ENCODE measurements around the gene NRM.
"Not testable (repeated sequence)": the region's sequence is repeated elsewhere in the genome, so short reads cannot be mapped to it uniquely, and the experiment has no call there.

NRM gene

DNA sequence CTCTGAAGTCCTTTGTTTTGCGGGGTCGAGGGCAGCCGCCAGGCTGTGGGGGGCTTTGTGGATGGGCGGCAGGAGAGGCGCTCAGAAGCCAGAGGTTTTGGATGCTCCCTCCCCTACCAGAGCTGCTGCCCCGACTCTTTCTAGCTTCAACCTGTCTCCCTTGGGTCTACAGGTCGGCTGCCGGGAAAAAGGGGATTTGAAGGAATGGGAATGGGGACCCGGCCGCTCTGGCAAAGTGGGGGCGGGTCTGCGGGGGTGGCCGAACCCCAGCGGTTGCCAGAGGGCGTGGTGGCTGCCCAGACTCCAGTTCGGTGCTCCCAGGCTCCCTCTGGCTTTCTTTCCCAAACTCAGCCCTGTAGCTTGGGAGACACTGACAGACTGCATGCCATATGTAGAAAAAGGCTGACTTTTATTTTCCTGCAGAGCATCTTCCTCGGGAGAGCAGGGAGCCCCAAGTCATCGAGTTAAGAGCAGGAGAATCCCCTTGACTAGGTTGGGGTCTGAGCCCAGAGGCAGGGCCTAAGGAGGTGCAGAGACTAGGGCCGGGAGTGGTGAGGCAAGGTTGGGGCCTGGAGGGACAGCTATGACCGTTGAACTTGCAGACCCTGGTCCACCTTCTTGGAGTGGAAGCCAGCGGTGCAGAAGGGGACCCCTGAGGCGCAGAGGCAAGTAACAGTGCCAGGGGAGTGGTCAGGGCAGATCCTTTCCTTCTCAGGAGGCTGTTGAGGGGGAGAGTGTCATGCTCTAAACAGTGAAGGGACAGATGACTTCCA, 2.9 kb downstream of the NRM start:
- no peak for DNase-seq

DNA sequence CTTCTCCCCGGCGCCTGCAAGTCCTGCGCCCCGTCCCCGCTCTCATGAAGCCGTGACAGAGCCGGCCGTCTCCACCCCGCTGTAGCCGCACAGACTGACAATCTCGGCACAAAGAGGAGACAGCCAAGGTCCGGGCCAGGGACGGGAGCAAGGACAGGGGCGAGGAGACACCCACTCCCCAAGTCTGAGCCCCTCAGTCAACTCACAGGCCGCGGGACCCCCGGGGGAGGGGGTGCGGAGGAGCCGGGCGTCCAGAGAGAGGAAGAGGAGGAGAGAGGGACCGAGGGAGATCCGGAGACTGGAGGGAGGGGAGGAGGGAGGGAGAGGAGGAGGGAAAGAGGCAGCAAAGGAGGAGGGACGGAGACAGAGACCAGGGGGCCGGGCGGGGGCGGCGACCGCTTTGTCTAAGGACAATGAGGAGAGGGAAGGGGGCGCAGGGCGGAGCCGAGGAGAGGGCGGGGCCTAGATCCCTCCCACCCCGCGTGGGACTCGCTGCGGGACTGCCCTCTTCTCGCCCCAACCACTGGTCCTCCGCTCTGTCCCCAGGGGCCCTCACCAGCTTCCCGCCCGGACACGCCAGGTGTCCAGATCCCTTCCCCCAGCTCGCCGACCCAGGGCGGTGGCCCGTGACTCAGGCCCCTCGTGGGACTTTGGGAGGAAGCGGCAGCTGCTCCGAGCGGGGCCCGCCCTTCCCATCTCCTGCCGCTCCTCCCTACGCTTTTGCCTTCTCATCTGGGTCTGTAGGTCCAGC, 3.7 kb downstream of the NRM start:
- peak; percentile 82 for DNase-seq

DNA sequence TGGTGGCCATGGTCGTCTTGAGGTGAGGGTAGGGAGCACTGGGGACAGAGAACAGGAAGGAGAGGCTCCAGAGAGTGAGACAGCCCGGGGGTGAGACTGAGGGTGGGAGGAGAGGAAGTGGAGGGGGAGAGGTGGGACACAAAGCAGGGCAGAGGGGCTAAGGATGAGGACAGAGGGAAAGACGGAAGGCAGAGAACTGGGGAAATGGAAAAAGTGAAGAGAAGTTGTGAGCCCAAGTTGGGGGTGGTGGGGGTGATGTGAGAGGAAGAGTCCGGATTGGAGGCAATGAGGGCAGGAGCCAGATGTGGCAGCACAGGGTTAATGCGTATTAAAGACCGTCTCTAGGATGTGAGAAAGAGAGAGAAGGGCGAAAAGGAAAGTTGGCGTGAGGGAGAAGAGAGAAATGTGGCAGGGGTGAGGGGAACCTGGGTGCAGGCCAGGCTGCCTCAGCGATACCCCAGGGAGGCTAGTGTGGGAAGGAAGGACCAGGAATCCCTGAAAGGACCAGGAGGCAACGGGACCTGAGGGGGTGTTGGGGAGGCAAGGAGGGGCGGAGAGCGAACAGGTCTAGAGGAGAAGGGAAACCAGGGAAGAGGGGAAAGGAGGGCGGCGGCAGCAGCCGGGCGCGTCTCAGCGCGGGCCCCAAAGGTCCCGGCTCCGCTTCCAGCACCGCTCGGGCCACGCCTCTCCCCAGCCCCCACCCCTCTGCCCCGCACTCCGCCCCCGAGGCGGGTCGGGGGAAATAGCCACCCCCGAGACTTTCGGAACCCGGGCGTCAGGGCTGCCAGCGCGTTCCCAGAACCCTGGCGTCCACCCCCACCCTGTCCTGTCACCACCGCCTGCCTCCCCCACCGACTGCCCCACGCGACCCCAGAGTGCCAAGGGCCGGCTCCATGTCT, 4.5 kb downstream of the NRM start, which contains the start of gene PPP1R18:
Gene PPP1R18 (minus strand): TSS at position 637 of the 899 bp plus-strand sequence. CDS start 627 bp downstream, at position 10.
- no peak for DNase-seq

DNA sequence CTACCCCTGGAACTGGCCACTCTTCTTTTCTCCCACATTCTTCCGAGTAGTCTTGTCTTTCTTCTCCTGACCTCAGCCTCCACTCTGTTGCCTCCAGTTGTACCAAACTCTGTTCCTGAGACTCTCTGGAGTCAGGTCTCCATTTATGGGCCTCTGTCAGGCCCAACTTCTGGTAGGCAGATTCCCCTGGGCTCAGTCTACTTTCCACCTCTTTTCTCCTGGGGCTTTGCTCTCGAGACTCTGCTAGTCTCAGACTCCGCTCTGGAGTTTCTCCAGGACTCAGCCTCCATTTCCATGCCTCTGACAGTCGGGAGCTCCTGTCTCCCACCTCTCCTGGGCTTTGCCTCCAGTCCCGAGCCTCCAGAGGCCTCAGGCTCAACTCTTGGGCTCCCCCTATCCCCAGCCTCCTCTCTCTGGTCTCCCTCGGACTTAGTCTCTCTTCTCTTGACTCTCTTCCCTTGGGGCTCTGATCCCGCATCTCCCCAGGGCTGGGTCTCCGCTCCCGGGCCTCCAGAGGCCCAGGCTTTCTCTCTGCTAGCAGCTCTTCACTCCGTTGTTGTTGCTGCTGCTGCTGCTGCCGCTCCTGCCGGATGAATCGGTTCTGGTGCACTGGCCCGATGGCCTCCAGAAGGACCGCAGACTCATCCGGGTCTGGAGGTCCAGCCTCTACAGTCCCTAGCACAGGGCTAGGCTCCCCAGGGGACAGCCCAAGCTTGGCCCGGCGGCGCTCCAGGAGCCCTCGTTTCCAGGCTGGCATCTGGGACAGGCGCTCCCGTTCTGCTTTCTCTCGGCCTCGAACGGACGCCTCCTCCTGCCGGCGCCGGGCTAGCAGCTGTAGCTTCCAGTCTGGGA, 5.4 kb downstream of the NRM start:
- no peak for DNase-seq

DNA sequence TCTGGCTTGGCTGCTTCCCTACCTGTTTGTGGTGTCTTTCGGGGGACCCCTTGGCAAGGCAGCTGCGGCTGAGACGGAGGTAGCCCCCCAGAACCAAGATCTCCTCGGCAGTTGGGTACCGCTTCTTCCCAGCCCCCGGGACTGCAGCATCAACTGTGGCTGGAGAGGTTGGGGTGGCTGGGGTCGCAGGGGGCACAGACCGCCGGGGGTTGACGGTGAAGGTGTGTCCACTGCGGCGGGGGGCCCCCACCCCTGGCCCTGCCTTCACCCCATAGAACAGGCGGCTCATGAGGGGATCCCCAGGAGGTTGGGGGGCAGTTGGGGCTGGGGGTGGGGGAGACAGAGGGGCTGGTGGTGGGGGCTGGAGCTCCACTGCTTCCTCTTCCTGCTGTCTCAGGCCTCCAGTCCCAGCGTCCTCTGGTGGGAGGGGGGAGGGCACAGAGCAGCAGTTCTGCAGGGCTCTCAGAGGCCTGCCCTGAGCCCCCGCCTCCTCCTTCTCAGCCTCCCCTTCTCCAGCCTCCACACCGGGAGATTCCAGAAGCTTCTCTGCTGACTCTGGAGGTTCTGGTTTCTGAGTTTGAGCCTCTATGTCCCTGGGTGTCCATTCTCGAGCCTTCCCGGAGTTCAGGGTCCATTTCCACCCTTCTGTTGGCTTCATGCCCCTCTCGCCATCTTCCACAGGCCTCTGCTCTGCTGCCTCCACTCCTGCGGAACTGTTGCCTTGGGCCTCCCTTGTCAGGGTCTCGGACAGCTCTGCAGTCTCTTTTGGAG, 6.2 kb downstream of the NRM start:
- DNase-seq = peak; percentile 43

DNA sequence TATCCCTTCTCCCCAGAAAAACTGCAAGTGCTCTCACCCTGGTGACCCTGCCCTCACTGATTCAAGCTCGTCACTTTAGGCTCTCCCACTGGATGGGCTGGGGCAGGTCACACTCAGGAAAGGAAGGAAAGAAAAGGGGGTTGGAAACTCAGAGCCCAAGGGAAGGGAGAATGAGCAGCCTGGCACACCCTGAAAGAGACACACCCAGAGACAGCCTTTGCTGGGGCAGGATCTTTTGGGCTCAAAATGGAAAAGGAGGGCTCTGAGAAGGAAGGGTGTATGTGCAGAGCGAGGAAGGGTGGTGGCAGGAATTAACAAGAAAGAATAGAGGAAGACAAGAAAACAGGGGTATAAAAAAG, 6.8 kb downstream of the NRM start:
- no peak for DNase-seq

DNA sequence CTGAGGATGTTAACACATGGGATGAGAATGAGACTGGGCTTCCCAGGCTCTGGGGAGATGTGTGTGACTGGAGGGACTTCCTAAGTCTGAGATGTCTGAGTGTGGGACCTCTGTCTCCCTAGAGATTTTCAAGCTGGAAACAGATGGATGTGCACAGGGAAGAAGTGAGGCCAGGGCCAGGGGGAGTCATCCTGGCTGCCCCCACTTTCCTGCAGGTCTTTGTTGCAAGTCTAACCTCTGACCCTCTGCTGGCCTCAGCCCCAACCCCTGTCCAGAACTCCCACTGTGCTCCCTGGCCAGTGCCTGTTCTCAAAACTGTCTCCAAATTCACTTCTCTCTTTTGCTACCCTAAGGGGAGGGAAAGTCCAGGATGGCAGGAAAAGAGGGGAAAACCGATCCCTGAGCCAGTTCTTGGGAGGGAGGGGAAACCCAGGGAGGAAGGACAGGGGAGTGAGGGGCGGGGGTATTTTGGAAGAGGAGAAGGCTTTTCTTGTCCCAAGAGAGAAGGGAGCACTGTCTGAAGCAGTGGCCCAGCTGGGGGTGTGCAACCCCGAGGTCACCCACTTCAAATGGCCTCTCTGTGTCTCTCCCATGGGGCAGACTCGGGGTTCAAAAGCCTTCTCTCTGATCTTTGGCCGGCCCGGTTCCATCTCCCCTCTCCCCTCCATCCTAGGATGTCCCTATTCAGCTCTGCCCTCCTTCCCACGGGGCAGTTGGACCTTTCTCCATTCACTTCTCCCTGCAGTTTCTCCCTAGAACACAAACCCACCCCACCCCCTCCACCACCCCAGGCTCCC, 7.4 kb downstream of the NRM start:
- DNase-seq = no peak

DNA sequence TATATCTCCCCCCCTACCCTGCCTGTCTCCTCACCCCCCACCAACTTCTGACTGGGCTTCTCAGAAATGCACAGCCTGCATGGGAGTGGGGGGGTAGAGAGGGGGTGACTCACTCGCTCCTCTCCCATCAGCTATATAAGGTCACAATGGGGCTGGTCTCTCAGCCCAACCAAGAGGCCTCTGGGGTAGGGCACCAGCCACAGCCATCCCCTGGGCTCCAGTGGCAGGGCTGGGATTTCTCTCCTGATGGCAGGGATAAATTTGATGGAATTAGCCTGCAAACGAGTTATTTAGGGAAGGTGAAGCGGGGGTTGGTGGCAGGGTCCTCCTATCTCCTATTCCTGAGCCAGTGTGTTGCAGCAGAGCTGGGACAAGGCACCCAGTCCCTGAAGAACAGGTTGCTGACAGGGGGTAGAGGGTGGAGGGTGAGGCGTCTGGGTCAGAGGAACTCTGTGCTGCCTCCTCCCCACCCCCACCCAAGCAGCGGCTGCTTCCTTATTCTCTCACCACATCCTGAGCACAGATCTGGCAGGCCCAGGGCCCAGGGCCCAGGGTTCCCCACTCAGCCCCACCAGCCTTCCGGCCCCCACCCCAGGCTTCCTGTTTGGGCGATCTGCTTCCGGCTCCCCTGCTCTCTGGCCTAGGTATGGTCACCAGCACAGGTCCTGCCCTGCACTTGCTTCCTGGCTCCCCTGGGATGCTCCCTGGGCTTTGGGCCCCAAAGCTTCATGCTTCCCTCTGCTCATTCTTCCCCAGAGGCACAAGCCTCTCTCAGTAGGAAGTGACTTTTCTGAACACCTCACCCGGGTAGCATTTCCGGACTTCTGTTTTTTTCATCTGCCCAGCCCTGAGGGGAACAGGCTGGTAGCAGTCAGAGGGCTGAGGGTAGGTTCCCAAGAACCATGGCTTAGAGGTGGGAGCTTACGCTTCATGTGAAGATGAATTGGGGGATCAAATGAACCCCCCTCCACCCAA, 8.4 kb downstream of the NRM start:
- DNase-seq = peak; percentile 95

DNA sequence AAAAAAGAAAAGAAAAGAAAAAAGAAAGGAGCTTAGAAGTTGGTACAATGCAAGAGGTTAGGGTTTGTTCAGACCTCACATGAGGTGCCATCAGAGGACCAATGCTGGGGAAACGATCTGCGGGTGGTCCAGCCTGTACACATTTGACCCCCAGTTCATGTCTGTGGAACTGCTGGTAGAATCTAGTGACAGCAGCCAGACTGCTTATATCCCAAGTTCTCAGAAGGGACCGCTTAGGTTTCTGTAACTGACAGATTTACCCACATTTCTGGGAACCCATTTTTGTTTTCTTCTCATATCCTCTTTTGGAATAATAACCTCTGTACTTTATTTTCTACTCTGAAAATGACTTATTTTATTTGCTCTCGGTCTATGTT, 9.0 kb downstream of the NRM start:
- no peak for DNase-seq

DNA sequence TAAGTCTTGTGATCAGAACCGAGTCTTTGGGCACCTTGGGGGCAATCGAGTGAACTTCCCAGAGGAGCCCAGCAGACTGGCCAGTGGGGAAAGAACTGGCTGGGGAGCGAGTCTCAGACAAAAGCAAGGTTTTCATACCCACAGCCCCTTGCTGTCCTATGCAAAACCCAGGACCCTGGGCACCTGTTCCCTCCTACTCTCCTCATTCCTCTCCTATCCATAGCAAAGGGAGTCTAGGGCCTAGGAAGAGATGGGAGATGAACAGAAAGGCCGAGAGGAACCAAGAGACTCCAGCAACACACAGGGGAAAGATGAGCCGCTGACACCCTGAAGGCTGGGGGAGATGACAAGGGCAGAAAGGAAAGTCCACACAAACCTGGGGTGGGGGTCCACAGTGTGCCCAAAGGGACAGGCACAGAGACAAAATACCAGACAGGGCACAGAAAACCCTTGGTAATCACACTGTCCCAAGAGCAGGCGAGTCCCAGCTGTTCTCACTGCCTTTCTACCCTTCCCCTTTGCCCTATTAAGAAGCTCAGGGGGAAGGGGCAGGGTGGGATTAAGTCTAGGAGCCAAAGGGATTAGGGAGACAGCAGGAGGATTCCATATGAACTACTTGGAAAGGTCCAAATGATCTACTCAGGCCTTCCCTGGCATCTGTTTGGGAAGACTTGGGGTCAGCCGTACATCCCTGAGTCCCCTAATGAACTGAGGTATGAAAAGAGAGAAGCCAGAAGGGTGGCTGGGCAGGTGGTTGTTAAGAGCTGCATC, 10.8 kb downstream of the NRM start:
- no peak for DNase-seq

DNA sequence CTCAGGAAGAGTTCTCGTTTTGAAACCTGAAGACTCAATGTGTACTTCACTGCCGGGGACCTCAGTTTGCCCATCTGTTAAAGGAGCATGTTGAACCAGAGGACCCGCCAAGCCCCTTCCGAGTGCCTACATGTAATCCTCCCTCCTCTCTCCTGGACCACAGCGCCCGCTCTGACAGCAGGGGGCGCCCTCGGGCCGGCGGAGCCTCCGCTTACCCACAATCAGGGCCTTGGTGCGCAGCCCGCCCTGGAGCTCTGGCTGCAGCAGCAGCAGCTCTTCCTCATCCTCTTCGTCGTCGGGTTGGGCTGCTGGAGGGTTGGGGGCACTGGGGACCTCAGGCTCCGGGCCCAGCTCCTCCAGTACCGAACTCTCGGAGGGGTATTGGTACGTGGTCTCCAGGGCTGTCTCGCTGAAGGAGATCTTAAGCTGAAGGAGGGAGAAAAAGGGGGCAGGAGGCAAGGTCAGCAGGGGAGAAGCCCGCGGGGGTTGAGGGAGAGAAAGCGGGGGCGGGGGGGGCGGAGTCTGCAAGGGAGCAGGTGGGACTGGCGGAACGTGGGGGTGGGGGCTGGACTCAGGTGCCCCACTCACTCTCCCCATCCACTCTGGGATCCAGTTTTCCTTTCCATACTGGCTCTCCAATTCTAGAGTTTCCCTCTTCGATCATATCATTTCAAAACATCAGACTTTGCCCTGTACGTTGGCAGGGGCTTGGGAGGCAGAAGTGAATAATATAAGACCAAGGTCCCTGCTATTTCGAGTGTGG, 11.6 kb downstream of the NRM start:
- peak; percentile 53 for DNase-seq

DNA sequence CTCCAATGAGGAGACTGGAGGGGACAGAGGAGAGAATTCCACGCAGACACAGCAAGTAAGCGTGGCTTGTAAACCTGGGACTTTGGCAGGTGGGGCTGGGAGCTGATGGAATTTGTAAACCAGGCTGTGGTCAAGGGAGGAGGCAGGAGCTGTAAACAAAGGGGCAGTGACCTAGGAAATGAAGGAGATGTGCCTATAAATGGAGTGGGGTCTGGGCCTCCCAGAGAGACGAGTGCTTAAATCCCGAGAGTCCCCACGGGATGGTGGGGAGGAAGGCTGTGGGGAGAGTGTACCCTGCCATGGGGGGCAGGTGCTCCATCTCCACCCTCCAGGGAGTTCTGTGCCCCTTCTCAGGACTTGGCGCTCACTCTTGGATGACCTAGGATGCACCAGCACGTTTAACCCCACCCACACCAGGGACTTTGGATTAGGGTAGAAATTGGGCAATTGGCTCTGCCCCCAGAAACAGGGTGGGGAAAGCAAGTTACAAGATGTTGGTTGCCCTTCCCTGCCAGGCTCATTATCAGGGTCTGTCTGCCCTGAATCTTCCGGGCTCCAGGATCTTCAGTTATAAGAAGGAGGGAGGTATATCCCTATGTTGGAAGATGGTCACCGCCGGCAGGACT, 14.0 kb downstream of the NRM start:
- no peak for DNase-seq

DNA sequence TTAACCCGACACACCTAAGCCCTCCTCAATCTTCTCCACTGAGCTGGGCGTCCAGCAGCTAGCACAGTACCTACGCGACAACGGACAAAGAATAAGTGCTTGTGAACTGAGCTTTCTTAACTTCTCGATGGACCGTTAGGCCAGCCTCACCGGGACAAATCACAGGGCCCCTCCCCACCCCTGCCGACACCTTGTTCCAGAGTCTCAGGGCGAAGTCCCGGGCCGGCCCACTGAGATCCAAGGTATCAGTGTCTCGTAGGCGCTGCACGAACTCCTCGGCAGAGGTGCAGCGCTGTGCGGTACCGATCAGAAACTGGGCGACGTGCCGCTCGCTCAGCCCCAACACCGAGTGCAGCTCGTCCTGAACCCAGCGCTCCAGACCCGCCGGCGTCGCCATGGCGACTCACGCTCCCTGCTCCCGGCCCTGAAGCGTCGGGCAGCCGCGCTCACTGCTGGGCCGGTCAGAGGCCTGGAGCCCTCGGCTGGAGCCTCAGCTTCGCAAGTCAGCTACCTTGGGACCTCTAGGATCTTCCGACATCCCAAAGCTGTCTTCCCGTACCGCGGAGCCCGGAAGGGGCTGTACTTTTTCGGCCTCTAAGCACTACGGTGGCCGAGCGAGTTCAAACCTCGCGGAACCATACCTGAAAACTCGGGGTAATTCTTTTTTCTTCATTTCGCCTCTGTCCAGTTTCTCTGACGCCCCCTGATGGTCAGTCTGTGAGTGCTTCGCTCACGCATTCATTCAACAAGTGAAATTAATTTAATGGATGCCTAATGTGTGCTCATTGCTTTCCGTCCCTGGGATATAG, 18.1 kb downstream of the NRM start, which contains the start of gene DHX16:
Gene DHX16 (minus strand): TSS at position 562 of the 809 bp plus-strand sequence. CDS start 165 bp downstream, at position 397.
- peak; percentile 82 for DNase-seq

DNA sequence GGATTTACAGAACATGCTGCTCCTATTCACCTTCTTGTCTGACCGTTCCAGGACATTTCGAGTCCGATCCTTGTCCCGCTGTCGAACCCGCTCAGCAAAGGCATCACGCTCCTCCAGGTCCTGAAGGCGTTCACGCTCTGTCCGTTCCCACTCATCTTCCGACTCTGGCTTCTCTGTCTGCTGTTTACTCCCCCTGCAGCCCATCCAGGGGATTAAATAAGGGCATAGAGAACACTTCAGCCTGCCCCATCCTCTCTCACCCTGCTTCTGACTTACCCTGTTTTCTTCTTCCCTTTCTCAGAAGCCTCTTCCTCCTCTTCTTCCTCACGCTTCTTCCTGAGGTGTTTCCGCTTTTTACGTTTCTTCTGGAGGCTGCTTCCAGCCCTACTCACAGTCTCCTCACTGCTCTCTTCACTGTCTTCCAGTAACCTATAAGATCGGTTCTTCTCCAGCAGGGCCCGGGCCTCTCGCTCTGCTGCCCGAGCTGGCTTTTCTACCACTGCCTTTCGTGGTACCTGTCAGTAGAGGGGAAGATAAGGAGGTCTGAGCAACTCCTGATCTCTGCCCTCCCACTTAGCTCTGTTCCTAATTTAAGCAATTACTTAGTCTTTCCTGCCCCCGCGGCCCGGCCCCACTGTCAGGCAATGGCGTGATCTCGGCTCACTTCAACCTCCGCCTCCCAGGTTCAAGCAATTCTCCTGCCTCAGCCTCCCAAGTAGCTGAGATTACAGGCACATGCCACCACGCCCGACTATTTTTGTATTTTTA, 19.8 kb downstream of the NRM start:
- no peak for DNase-seq

DNA sequence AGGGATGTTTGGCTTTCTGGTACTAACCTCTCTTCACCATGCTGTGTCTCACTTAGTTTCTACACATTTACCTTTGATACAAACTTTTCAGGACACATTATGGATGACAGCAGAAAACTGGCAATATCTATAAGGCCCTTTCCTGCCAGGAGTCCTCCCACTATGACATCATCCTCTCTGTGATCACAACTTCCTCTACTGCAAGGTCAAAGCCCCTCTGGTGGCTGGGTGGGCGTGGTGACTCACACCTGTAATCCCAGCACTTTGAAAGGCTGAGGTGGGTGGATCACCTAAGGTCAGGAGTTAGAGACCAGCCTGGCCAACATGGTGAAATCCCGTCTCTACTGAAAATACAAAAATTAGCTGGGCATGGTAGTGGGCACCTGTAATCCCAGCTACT, 24.5 kb downstream of the NRM start:
- DNase-seq = not testable (repeated sequence)

Data from GF-D8 (cell line).